HepG2 (cell line): ENCODE results near the gene C11orf58. TPM values are rescaled to one million over a fixed set of nuclear protein-coding genes. Genes with fewer than 3 reads are reported as not detected.

Source experiments
- ATF7 ChIP-seq, 2 experiments: fragments of 450-650 bp in 1 of 2; sonication (generic) in 1 of 2; formaldehyde crosslinking in 1 of 2; IDR thresholded peaks; 2 replicates each; pipeline versions ENCODE4 v1.4.0 to v1.6.1; 2016 to 2020; ENCODE audit warnings: antibody characterized with exemption in 1 of 2, mild to moderate bottlenecking in 1 of 2, missing genetic modification reagents in 1 of 2
- HOXA9 ChIP-seq: sonication (generic); formaldehyde crosslinking; IDR thresholded peaks from 2 replicates; pipeline ENCODE4 v1.8.1; 2022; ENCODE audit warnings: missing genetic modification reagents, mild to moderate bottlenecking, moderate library complexity, borderline replicate concordance
- MXI1 ChIP-seq: IDR thresholded peaks from 3 replicates; pipeline ENCODE4 v1.6.1; 2012; ENCODE audit warnings: low read depth, low read length, inconsistent platforms, borderline replicate concordance
- NAIF1 ChIP-seq: sonication (generic); formaldehyde crosslinking; IDR thresholded peaks from 2 replicates; pipeline ENCODE4 v1.5.0; 2020; ENCODE audit warnings: mild to moderate bottlenecking, missing genetic modification reagents, borderline replicate concordance
- REXO4 ChIP-seq: sonication (generic); formaldehyde crosslinking; IDR thresholded peaks from 2 replicates; pipeline ENCODE4 v1.8.0; 2022; ENCODE audit warnings: missing genetic modification reagents, mild to moderate bottlenecking, borderline replicate concordance
- TFE3 ChIP-seq: IDR thresholded peaks from 2 replicates; pipeline ENCODE4 v1.6.1; 2016
- TRAFD1 ChIP-seq: sonication (generic); formaldehyde crosslinking; IDR thresholded peaks from 2 replicates; pipeline ENCODE4 v1.5.1; 2020; ENCODE audit warnings: missing genetic modification reagents, mild to moderate bottlenecking, borderline replicate concordance
- XBP1 ChIP-seq: sonication (generic); formaldehyde crosslinking; IDR thresholded peaks from 2 replicates; pipeline ENCODE4 v1.5.0; 2020; ENCODE audit warnings: missing genetic modification reagents
- ZNF501 ChIP-seq: sonication (generic); formaldehyde crosslinking; IDR thresholded peaks from 2 replicates; pipeline ENCODE4 v1.5.1; 2020; ENCODE audit warnings: mild to moderate bottlenecking, moderate library complexity, missing genetic modification reagents
- ZNF776 ChIP-seq: sonication (generic); formaldehyde crosslinking; IDR thresholded peaks from 2 replicates; pipeline ENCODE4 v1.4.0; 2020; ENCODE audit warnings: mild to moderate bottlenecking, missing genetic modification reagents
- ZNF780A ChIP-seq: sonication (generic); formaldehyde crosslinking; IDR thresholded peaks from 2 replicates; pipeline ENCODE4 v1.8.0; 2022; ENCODE audit warnings: mild to moderate bottlenecking, missing genetic modification reagents, moderate library complexity
- ZNF879 ChIP-seq: sonication (generic); formaldehyde crosslinking; IDR thresholded peaks from 2 replicates; pipeline ENCODE4 v1.8.1; 2023; ENCODE audit warnings: missing genetic modification reagents
- polyA plus RNA-seq, 8 experiments: library from polyadenylated mRNA; depleted of rRNA in 3 of 8; stranded (reverse) in 7 of 8; unstranded in 1 of 8; fragments of >200 nt; fragmentation: Illumina TruSeq in 4 of 8; extraction: Trizol in 4 of 8; gene quantifications; 2 replicates each; pipeline versions ENCODE4 v1.2.1 to v1.2.3, GENCODE V29; 2011 to 2016; ENCODE audit warnings: low read depth in 4 of 8, missing spikeins in 1 of 8, mixed read lengths in 1 of 8; ENCODE audit not compliant: insufficient read depth in 1 of 8
- total RNA-seq, 5 experiments: library from RNA; depleted of rRNA; stranded (reverse); fragments of >200 nt; fragmentation: Illumina TruSeq; extraction: Trizol; gene quantifications; 2 replicates each; pipeline ENCODE4 v1.2.3, GENCODE V29; 2016; ENCODE audit warnings: low read depth in 1 of 5
- TF ChIP-seq, protein P1 (sequence below): sonication (generic); formaldehyde crosslinking; IDR thresholded peaks from 2 replicates; pipeline ENCODE4 v1.4.0; 2020; ENCODE audit warnings: missing genetic modification reagents
- TF ChIP-seq, protein P2 (sequence below): sonication (generic); formaldehyde crosslinking; IDR thresholded peaks from 2 replicates; pipeline ENCODE4 v1.8.0; 2022; ENCODE audit warnings: mild to moderate bottlenecking, missing genetic modification reagents, borderline replicate concordance
- TF ChIP-seq, protein P3 (sequence below): sonication (generic); formaldehyde crosslinking; IDR thresholded peaks from 2 replicates; pipeline ENCODE4 v1.4.0; 2020; ENCODE audit warnings: missing genetic modification reagents, mild to moderate bottlenecking, borderline replicate concordance

Gene C11orf58
- total and polyA plus RNA-seq, 2 of the 13 experiments (the other 11 are each of a cell fraction or from before 2014, with no cell fraction given): 83.8 to 167 TPM

GRCh38 chr11:16738193-16738946, at the start of gene C11orf58 (continued):
- TF ChIP-seq TRAFD1 (CRISPR knock-in tag) (no peak), MXI1 (peak; percentile 46; the same call in 1 of the 3 replicates), TFE3 (CRISPR knock-in tag) (peak; percentile 73), NAIF1 (CRISPR knock-in tag) (0 out of 2 replicates have a peak, but pooled peaks have one; percentile 59), ZNF780A (CRISPR knock-in tag) (no peak), HOXA9 (no peak), REXO4 (CRISPR knock-in tag) (no peak), ZNF879 (CRISPR knock-in tag) (peak; percentile 80; the same call in 1 of the 2 replicates), ZNF776 (CRISPR knock-in tag) (peak; percentile 32; the same call in 1 of the 2 replicates), XBP1 (peak; percentile 53; the same call in 1 of the 2 replicates), ATF7 (IDR thresholded peaks at IDR 0.05) (no peak), ATF7 (CRISPR knock-in tag; IDR thresholded peaks at IDR 0.05) (peak; percentile 75), ZNF501 (CRISPR knock-in tag) (peak; percentile 88)
- TF ChIP-seq, protein P1, sequence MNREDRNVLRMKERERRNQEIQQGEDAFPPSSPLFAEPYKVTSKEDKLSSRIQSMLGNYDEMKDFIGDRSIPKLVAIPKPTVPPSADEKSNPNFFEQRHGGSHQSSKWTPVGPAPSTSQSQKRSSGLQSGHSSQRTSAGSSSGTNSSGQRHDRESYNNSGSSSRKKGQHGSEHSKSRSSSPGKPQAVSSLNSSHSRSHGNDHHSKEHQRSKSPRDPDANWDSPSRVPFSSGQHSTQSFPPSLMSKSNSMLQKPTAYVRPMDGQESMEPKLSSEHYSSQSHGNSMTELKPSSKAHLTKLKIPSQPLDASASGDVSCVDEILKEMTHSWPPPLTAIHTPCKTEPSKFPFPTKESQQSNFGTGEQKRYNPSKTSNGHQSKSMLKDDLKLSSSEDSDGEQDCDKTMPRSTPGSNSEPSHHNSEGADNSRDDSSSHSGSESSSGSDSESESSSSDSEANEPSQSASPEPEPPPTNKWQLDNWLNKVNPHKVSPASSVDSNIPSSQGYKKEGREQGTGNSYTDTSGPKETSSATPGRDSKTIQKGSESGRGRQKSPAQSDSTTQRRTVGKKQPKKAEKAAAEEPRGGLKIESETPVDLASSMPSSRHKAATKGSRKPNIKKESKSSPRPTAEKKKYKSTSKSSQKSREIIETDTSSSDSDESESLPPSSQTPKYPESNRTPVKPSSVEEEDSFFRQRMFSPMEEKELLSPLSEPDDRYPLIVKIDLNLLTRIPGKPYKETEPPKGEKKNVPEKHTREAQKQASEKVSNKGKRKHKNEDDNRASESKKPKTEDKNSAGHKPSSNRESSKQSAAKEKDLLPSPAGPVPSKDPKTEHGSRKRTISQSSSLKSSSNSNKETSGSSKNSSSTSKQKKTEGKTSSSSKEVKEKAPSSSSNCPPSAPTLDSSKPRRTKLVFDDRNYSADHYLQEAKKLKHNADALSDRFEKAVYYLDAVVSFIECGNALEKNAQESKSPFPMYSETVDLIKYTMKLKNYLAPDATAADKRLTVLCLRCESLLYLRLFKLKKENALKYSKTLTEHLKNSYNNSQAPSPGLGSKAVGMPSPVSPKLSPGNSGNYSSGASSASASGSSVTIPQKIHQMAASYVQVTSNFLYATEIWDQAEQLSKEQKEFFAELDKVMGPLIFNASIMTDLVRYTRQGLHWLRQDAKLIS (CRISPR knock-in tag): no peak
- TF ChIP-seq, protein P2, sequence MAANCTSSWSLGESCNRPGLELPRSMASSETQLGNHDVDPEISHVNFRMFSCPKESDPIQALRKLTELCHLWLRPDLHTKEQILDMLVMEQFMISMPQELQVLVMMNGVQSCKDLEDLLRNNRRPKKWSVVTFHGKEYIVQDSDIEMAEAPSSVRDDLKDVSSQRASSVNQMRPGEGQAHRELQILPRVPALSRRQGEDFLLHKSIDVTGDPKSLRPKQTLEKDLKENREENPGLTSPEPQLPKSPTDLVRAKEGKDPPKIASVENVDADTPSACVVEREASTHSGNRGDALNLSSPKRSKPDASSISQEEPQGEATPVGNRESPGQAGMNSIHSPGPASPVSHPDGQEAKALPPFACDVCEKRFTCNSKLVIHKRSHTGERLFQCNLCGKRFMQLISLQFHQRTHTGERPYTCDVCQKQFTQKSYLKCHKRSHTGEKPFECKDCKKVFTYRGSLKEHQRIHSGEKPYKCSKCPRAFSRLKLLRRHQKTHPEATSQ (CRISPR knock-in tag): no peak
- TF ChIP-seq, protein P3, sequence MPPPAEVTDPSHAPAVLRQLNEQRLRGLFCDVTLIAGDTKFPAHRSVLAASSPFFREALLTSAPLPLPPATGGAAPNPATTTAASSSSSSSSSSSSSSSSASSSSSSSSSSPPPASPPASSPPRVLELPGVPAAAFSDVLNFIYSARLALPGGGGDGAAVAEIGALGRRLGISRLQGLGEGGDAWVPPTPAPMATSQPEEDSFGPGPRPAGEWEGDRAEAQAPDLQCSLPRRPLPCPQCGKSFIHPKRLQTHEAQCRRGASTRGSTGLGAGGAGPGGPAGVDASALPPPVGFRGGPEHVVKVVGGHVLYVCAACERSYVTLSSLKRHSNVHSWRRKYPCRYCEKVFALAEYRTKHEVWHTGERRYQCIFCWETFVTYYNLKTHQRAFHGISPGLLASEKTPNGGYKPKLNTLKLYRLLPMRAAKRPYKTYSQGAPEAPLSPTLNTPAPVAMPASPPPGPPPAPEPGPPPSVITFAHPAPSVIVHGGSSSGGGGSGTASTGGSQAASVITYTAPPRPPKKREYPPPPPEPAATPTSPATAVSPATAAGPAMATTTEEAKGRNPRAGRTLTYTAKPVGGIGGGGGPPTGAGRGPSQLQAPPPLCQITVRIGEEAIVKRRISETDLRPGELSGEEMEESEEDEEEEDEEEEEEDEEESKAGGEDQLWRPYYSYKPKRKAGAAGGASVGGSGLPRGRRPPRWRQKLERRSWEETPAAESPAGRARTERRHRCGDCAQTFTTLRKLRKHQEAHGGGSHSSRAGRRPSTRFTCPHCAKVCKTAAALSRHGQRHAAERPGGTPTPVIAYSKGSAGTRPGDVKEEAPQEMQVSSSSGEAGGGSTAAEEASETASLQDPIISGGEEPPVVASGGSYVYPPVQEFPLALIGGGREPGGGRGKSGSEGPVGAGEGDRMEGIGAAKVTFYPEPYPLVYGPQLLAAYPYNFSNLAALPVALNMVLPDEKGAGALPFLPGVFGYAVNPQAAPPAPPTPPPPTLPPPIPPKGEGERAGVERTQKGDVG: peak; percentile 61; the same call in 1 of the 2 replicates
